Colonic mucosa (tissue), 4 donors: ENCODE measurements around the gene TGFBR3. TPM values are rescaled to one million over a fixed set of nuclear protein-coding genes. Genes with fewer than 3 reads are reported as not detected.
A peak's percentile ranks its signal among the peaks of the same experiment; 100 is the strongest.

Source experiments
- DNase-seq: peaks from one replicate; pipeline ENCODE4 v3.0.0-alpha.2; 2020
- H3K27ac ChIP-seq: fragments of 200-600 bp; one replicate; pipeline ENCODE4 v1.8.0; 2021
- H3K27me3 ChIP-seq: fragments of 200-600 bp; one replicate; pipeline ENCODE4 v1.8.0; 2021
- H3K36me3 ChIP-seq: fragments of 200-600 bp; one replicate; pipeline ENCODE4 v1.8.0; 2021
- H3K4me1 ChIP-seq: fragments of 200-600 bp; one replicate; pipeline ENCODE4 v1.8.0; 2021; ENCODE audit warnings: mild to moderate bottlenecking
- H3K4me3 ChIP-seq: fragments of 200-600 bp; one replicate; pipeline ENCODE4 v1.8.0; 2021
- H3K9ac ChIP-seq, 2 donors: one replicate each; pipeline ENCODE4 v1.7.0; 2013; ENCODE audit warnings: control low read depth in 2 of 2, low read depth in 2 of 2, low read length in 2 of 2
- H3K9me3 ChIP-seq: fragments of 200-600 bp; one replicate; pipeline ENCODE4 v1.8.0; 2021
- intact Hi-C: fragments of 100-400 bp; cut with DNase I; formaldehyde crosslinking; loops from one replicate; pipeline ENCODE4 v1.14.1; 2022
- total RNA-seq, 2 donors: library from RNA; stranded (reverse); fragmentation: NEBNext Ultra II Directional in 1 of 2; extraction: Animal tissue kit (Norgen Biotek cat#: 25700) in 1 of 2; gene quantifications; one replicate each; pipeline ENCODE4 v1.2.1, GENCODE V29; 2021
- TF ChIP-seq, protein P1 (sequence below): fragments of 200-600 bp; IDR thresholded peaks from one replicate; pipeline ENCODE4 v1.8.0; 2022; ENCODE audit warnings: antibody characterized with exemption, mild to moderate bottlenecking
- donor health status: healthy.
- donor health status: DM: no; HTN: no; CAD: no.
- donor health status: DM: no; HTN: no; CAD: no.

TGFBR3 gene
- total RNA-seq, 2 donors from 2014 or later, result 8.4 to 16.0 TPM

DNA sequence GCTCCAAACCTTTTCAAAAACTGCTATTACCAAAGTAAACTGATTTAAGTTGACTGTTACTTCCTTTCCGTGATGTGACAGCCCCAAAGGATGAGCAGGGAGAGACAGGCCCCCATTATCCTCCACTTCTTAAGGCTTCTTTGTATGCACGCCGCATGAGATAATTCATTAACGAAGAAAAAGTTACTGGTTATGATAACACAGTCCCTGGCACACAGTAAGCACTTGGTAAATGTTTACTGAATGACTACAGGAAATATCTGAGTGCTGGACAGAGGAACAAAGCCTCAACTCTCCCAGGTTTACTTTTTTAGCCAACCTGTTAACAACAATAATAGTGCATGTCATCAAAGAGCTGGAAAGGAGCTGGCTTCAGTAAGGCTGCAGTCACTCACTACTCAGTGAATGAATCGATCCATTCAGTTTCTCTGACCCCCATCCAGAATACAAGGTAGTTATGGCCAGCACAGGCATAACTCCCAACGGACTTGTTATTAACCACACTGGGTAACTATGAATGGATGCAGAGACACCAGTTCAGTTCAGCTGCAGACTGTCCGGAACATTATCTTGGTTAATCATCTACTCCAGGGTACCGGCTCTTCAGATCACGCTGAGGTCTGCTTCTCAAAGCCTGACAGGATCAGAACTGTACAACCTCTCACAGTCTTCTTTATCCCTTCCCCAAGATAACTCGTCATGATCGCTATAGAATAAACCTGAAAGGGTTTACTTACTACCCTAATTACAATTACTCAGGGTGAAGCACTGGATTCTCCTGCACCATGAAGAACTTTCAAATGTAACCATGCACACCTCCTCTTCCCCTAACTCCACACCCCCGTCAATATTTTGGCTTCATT lies 58.3 kb downstream of the TGFBR3 start:
- H3K9me3 ChIP-seq, result no peaks in the 10 kb centered on the region
- H3K36me3 ChIP-seq, result no peaks in the 10 kb centered on the region
- H3K4me3 ChIP-seq, result no peak overlapping the region
- H3K9ac ChIP-seq, result peak overlapping the region in 1 of 2 donors; percentile 62
- intact Hi-C loops, result no loop called here
- TF ChIP-seq, protein P1, sequence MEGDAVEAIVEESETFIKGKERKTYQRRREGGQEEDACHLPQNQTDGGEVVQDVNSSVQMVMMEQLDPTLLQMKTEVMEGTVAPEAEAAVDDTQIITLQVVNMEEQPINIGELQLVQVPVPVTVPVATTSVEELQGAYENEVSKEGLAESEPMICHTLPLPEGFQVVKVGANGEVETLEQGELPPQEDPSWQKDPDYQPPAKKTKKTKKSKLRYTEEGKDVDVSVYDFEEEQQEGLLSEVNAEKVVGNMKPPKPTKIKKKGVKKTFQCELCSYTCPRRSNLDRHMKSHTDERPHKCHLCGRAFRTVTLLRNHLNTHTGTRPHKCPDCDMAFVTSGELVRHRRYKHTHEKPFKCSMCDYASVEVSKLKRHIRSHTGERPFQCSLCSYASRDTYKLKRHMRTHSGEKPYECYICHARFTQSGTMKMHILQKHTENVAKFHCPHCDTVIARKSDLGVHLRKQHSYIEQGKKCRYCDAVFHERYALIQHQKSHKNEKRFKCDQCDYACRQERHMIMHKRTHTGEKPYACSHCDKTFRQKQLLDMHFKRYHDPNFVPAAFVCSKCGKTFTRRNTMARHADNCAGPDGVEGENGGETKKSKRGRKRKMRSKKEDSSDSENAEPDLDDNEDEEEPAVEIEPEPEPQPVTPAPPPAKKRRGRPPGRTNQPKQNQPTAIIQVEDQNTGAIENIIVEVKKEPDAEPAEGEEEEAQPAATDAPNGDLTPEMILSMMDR, result no peak
- no peaks in the 10 kb centered on the region for H3K27me3 ChIP-seq
- no peak for DNase-seq
- peak overlapping the region; percentile 52 for H3K27ac ChIP-seq
- H3K4me1 ChIP-seq, result peaks cover 22% of the 10 kb centered on the region

DNA sequence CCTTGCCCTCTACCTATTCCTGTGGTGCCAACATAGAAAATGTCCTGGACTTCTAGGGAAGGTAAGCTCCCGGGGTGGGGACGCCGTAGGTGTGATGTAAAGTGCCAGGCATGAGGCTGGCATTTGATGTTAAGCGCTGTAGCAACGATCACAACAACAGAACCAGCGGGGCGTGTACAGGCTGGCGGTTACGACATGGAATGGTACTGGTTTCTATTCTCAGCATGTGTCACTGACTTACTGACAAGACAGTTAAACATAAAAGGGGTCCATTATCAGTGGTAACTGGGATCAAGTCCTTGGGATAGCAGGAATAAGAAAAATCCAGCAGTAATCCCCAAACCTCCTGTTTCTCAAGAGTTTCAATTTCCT lies 58.9 kb downstream of the TGFBR3 start:
- no peaks in the 10 kb centered on the region for H3K27me3 ChIP-seq
- H3K36me3 ChIP-seq, result no peaks in the 10 kb centered on the region
- TF ChIP-seq, protein P1, result no peak
- H3K9me3 ChIP-seq, result no peaks in the 10 kb centered on the region
- DNase-seq, result peak; percentile 69
- H3K4me1 ChIP-seq, result peaks cover 22% of the 10 kb centered on the region
- peak overlapping the region in 1 of 2 donors; percentile 62 for H3K9ac ChIP-seq
- H3K27ac ChIP-seq, result peak overlapping the region; percentile 52
- intact Hi-C loops, result no loop called here
- H3K4me3 ChIP-seq, result no peak overlapping the region

DNA sequence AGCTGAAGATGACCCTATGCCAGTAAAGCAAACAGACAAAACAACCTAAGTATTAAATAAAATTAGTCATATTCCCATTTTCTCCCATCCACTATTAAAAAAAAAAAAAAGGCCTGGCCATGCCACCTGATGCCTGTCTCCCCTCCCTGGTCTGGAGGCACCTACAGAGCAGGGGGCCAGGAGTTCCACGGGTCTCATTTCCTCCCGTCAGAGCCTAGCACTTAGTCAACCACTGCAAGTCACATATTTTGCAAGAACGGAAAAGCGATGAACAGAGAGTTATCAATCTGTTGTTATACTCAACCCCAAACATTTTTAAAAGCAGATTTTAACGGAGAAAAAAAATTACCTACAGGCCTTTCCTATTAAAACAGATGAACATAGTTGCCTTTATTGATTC lies 59.3 kb downstream of the TGFBR3 start:
- H3K27me3 ChIP-seq, result no peaks in the 10 kb centered on the region
- intact Hi-C loops, result no loop called here
- no peak for DNase-seq
- no peaks in the 10 kb centered on the region for H3K36me3 ChIP-seq
- H3K4me1 ChIP-seq, result peaks cover 22% of the 10 kb centered on the region
- no peak overlapping the region for H3K9ac ChIP-seq
- no peak overlapping the region for H3K27ac ChIP-seq
- H3K4me3 ChIP-seq, result no peak overlapping the region
- no peaks in the 10 kb centered on the region for H3K9me3 ChIP-seq
- TF ChIP-seq, protein P1, result no peak

DNA sequence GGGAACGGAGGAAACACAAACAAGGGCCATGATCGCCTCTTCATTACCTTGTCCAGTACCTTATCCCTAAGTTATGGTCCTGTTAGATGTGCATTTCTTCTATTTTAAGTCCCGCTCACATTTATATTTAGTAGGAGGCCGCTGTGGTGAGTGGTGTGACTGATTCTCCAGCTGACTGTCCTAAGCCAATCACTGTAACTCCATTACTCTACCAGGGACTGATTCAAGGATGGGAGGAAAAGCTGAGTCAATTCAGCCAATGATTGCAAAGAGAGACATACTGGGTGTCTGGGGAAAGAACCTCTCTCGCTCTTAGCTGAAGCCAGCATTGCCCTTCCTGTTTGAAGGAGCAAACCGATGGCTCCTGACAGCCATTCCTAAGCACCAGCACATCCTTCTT lies 59.7 kb downstream of the TGFBR3 start:
- peaks cover 22% of the 10 kb centered on the region for H3K4me1 ChIP-seq
- no peak overlapping the region for H3K27ac ChIP-seq
- no peak for DNase-seq
- no peaks in the 10 kb centered on the region for H3K27me3 ChIP-seq
- intact Hi-C loops, result no loop called here
- no peak overlapping the region for H3K9ac ChIP-seq
- no peaks in the 10 kb centered on the region for H3K9me3 ChIP-seq
- H3K36me3 ChIP-seq, result no peaks in the 10 kb centered on the region
- H3K4me3 ChIP-seq, result no peak overlapping the region
- TF ChIP-seq, protein P1, result no peak

DNA sequence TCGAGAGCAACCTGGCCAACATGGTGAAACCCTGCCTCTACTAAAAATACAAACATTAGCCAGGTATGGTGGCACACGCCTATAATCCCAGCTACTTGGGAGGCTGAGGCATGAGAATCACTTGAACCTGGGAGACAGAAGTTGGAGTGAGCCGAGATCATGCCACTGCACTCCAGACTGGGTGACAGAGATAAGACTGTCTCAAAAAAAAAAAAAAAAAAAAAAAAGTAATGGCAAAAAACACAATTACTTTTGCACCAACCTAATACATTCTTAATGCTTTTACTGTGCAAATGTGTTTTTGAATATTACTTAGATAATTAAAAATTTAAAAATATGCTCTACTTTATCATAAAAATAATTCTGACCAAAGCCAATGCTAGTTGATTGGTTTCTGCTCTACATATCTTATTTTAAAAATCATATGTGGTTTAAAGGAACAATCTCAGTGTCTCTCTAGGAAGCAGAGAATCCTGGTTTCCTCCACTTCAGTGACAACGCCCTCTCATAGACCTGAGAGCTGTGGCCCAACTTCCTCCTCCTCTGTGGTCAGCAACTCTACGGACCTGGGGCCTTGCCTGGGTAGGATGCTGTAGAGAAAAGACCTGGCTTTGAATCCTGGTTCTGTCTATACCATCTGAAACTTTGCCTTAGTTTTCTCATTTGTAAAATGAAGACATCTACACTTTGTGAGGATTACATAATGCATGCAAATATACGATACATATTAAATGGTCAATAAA lies 64.7 kb downstream of the TGFBR3 start:
- no peaks in the 10 kb centered on the region for H3K9me3 ChIP-seq
- H3K27me3 ChIP-seq, result no peaks in the 10 kb centered on the region
- no peak for DNase-seq
- no peak overlapping the region for H3K9ac ChIP-seq
- H3K4me1 ChIP-seq, result peaks cover 3% of the 10 kb centered on the region
- no peak overlapping the region for H3K4me3 ChIP-seq
- no peak overlapping the region for H3K27ac ChIP-seq
- intact Hi-C loops, result no loop called here
- TF ChIP-seq, protein P1, result no peak
- no peaks in the 10 kb centered on the region for H3K36me3 ChIP-seq
